GM12878 (cell line): ENCODE measurements around the gene CHD6. TPM values are rescaled to one million over a fixed set of nuclear protein-coding genes. Genes with fewer than 3 reads are reported as not detected.

Experiments
- ATAC-seq: fragments of 200-7000 bp; cut with Tn5 transposase; 3 replicates; pipeline ENCODE4 v1.9.1; 2020; ENCODE audit warnings: mild to moderate bottlenecking, moderate library complexity
- BruUV-seq: library from RNA; stranded (reverse); fragments of 400-500 nt; replicated peaks from 2 replicates; lab custom pipeline; 2021; lab: Mats Ljungman, UMichigan
- CTCF ChIA-PET: fragments of 300-600 bp; sonication (Branson Sonifier 250); formaldehyde crosslinking; extraction: SDS; loops from one replicate; lab custom pipeline; 2021; ENCODE audit warnings: inconsistent platforms; lab: Yijun Ruan, JAX
- POLR2A ChIA-PET: fragments of 350-600 bp; formaldehyde crosslinking; extraction: SDS; loops from one replicate; lab custom pipeline; 2021; ENCODE audit warnings: inconsistent platforms; lab: Charles Lee
- RAD21 ChIA-PET: fragments of 300-600 bp; sonication (Branson Sonifier 250); formaldehyde crosslinking; loops from one replicate; lab custom pipeline; 2023; ENCODE audit warnings: antibody characterized with exemption; ENCODE audit not compliant: unreplicated experiment; lab: Charles Lee
- SMC1A ChIA-PET: fragments of 300-600 bp; sonication (Branson Sonifier 250); formaldehyde crosslinking; loops from one replicate; lab custom pipeline; 2023; ENCODE audit not compliant: unreplicated experiment, uncharacterized antibody; lab: Charles Lee
- DNase-seq: peaks from one replicate; pipeline ENCODE4 v3.0.0-alpha.2; 2011; ENCODE audit warnings: low read depth, low spot score
- FAIRE-seq: peaks from 3 replicates; lab custom pipeline; 2011; peaks lifted over from hg19 to GRCh38; lab: Jason Lieb, UNC
- H2AFZ ChIP-seq: 2 replicates; pipeline ENCODE4 v1.6.0; 2011; ENCODE audit warnings: low read depth, low read length, control low read depth; ENCODE audit not compliant: control insufficient read depth
- H3K27ac ChIP-seq: 2 replicates; pipeline ENCODE4 v1.5.1; 2011; ENCODE audit warnings: control low read depth; ENCODE audit not compliant: control insufficient read depth, insufficient read depth
- H3K27me3 ChIP-seq, 2 experiments: replicated peaks in 1 of 2; 2 replicates each; pipeline versions ENCODE4 v1.6.0 to v1.6.1; 2011; ENCODE audit warnings: low read length in 1 of 2; ENCODE audit not compliant: control insufficient read depth in 2 of 2, insufficient read depth in 2 of 2
- H3K36me3 ChIP-seq, 2 experiments: 2 replicates each; pipeline ENCODE4 v1.5.1; 2011; ENCODE audit warnings: low read length in 1 of 2; ENCODE audit not compliant: control insufficient read depth in 2 of 2, insufficient read depth in 2 of 2
- H3K4me1 ChIP-seq: 2 replicates; pipeline ENCODE4 v1.6.1; 2011; ENCODE audit warnings: mild to moderate bottlenecking, low read length, moderate library complexity, mixed read lengths; ENCODE audit not compliant: control insufficient read depth, insufficient read depth
- H3K4me2 ChIP-seq: 2 replicates; pipeline ENCODE4 v1.6.0; 2011; ENCODE audit warnings: control low read depth; ENCODE audit not compliant: control insufficient read depth, insufficient read depth
- H3K4me3 ChIP-seq: fragments of 200-600 bp; sonication (generic); 2 replicates; pipeline ENCODE4 v1.5.1; 2016
- H3K79me2 ChIP-seq: 2 replicates; pipeline ENCODE4 v1.6.0; 2011; ENCODE audit warnings: low read length; ENCODE audit not compliant: control insufficient read depth, insufficient read depth
- H3K9ac ChIP-seq: 2 replicates; pipeline ENCODE4 v1.8.0; 2011; ENCODE audit warnings: low read length, control low read depth, mixed read lengths; ENCODE audit not compliant: control insufficient read depth, insufficient read depth
- H3K9me3 ChIP-seq: replicated peaks from 3 replicates; pipeline ENCODE4 v1.5.1; 2011; ENCODE audit warnings: mild to moderate bottlenecking, low read length; ENCODE audit not compliant: control insufficient read depth, insufficient read depth
- H4K20me1 ChIP-seq: 2 replicates; pipeline ENCODE4 v1.6.0; 2011; ENCODE audit not compliant: control insufficient read depth, insufficient read depth
- CREB1 ChIP-seq: IDR thresholded peaks from 2 replicates; pipeline ENCODE4 v1.6.1; 2012; ENCODE audit warnings: low read depth, mild to moderate bottlenecking, inconsistent platforms
- HSF1 ChIP-seq: fragments of 150-350 bp; IDR thresholded peaks from 2 replicates; pipeline ENCODE4 v1.6.1; 2014; ENCODE audit warnings: mild to moderate bottlenecking, low read depth, low read length
- IRF5 ChIP-seq: fragments of 450-650 bp; IDR thresholded peaks from 2 replicates; pipeline ENCODE4 v1.6.1; 2017; ENCODE audit warnings: borderline replicate concordance
- KDM1A ChIP-seq: fragments of 200-600 bp; sonication (generic); IDR thresholded peaks from 2 replicates; pipeline ENCODE4 v1.6.1; 2016; ENCODE audit warnings: borderline replicate concordance
- MEF2A ChIP-seq: IDR thresholded peaks from 2 replicates; pipeline ENCODE4 v1.6.1; 2011; ENCODE audit warnings: low read depth, mild to moderate bottlenecking, low read length, moderate library complexity; ENCODE audit not compliant: insufficient read depth
- MYC ChIP-seq: IDR thresholded peaks from 2 replicates; pipeline ENCODE4 v1.6.1; 2011; ENCODE audit warnings: mild to moderate bottlenecking, low read length, moderate library complexity, inconsistent platforms; ENCODE audit not compliant: insufficient read depth, insufficient replicate concordance, insufficient read length, severe bottlenecking
- NFIC ChIP-seq: IDR thresholded peaks from 2 replicates; pipeline ENCODE4 v1.6.1; 2012; ENCODE audit warnings: low read depth, mild to moderate bottlenecking, inconsistent platforms, low read length, moderate library complexity
- RFX5 ChIP-seq: IDR thresholded peaks from 2 replicates; pipeline ENCODE4 v1.6.1; 2011; ENCODE audit warnings: low read depth, low read length, improper control_type of control experiment
- ZBED1 ChIP-seq: IDR thresholded peaks from 2 replicates; pipeline ENCODE4 v1.6.1; 2016; ENCODE audit warnings: borderline replicate concordance
- ZNF687 ChIP-seq: fragments of 450-650 bp; IDR thresholded peaks from 2 replicates; pipeline ENCODE4 v1.6.1; 2017; ENCODE audit warnings: mild to moderate bottlenecking, moderate library complexity
- WGBS: methylation state at CpG from one replicate; pipeline ENCODE4 v1.1.6; 2016; ENCODE audit warnings: low lambda C conversion rate; ENCODE audit not compliant: insufficient replicate concordance, insufficient coverage; ENCODE audit errors: missing lambda C conversion rate; 5-methylcytosine and 5-hydroxymethylcytosine counted together
- in situ Hi-C: fragments of 300-500 bp; cut with MboI; formaldehyde crosslinking; loops from 9 replicates; pipeline ENCODE4 v1.14.3; 2018; ENCODE audit warnings: mixed read lengths
- intact Hi-C: fragments of 100-400 bp; cut with micrococcal nuclease; formaldehyde crosslinking; loops from one replicate; pipeline ENCODE4 v1.14.2; 2022; ENCODE audit not compliant: unreplicated experiment
- polyA plus RNA-seq, 11 experiments: library from polyadenylated mRNA; depleted of rRNA in 4 of 11; unstranded in 6 of 11; stranded (reverse) in 5 of 11; fragments of >200 nt; fragmentation: Nextera tagmentation in 4 of 11; fragmentation: Illumina TruSeq in 1 of 11; extraction: Ambion mirVana in 4 of 11; extraction: Trizol in 1 of 11; gene quantifications; 1 replicate in 1 of 11; 2 replicates in 10 of 11; pipeline versions ENCODE4 v1.2.1 to v1.2.3, GENCODE V29; 2011 to 2016; ENCODE audit warnings: inconsistent platforms in 2 of 11, missing spikeins in 2 of 11, low read depth in 1 of 11
- total RNA-seq, 4 experiments: library from RNA; depleted of rRNA in 3 of 4; stranded (reverse); fragments of >200 nt in 3 of 4; fragmentation: Illumina TruSeq in 1 of 4; extraction: Trizol in 1 of 4; gene quantifications; 2 replicates each; pipeline versions ENCODE4 v1.2.1 to v1.2.3, GENCODE V29; 2013 to 2021

Gene CHD6
- total and polyA plus RNA-seq, 10 of the 15 experiments (the other 5 are each of a cell fraction or from before 2014, with no cell fraction given), result 4.3 to 25.5 (median 17.1) TPM

- no peaks in the 10 kb centered on the region for H3K27me3 ChIP-seq
- no TSS peak for BruUV-seq
- no peaks in the 10 kb centered on the region for H3K36me3 ChIP-seq
- H2AFZ ChIP-seq, result no peak overlapping the region
- in situ Hi-C loops, result no loop called here
- no peak overlapping the region for H3K4me2 ChIP-seq
- intact Hi-C loops, result no loop called here
- H3K9ac ChIP-seq, result no peak overlapping the region
- no peak overlapping the region for H3K4me3 ChIP-seq
- H3K27ac ChIP-seq, result no peak overlapping the region
- H3K9me3 ChIP-seq, result peaks cover 3% of the 10 kb centered on the region
- RAD21 ChIA-PET, result no interaction called here
- SMC1A ChIA-PET, result interaction anchor here (1.1 kb wide), 2 partner anchors 13 to 16 kb away, joined by 3 to 6 read pairs; no protein-coding TSS in a partner anchor
- ATAC-seq, result no peak
- no peak for FAIRE-seq
- no peaks in the 10 kb centered on the region; the same call in none of the 2 replicates for H3K79me2 ChIP-seq
- POLR2A ChIA-PET, result no interaction called here
- DNase-seq, result no peak
- no peaks in the 10 kb centered on the region for H4K20me1 ChIP-seq
- CTCF ChIA-PET, result no interaction called here
- H3K4me1 ChIP-seq, result no peaks in the 10 kb centered on the region
- TF ChIP-seq ZBED1, result no peak
- TF ChIP-seq RFX5, result no peak
- WGBS, result 25% methylated on average over 3 of the region's 3 CpGs
These were observed 30.2 kb downstream of the CHD6 start for GRCh38 chr20:41587956-41588355.

- H3K4me3 ChIP-seq, result no peak overlapping the region
- CTCF ChIA-PET, result no interaction called here
- H3K27me3 ChIP-seq, result no peaks in the 10 kb centered on the region
- RAD21 ChIA-PET, result interaction anchor here (0.6 kb wide), 1 partner anchor 555 kb away, joined by 3 read pairs; no protein-coding TSS in a partner anchor
- no peak overlapping the region for H3K27ac ChIP-seq
- ATAC-seq (peak; percentile 41; the same call in 2 of the 3 replicates), DNase-seq (no peak), FAIRE-seq (no peak)
- WGBS, result 32% methylated on average over 2 of the region's 2 CpGs
- no peaks in the 10 kb centered on the region for H3K36me3 ChIP-seq
- H3K79me2 ChIP-seq, result no peaks in the 10 kb centered on the region; the same call in none of the 2 replicates
- H4K20me1 ChIP-seq, result no peaks in the 10 kb centered on the region
- H3K4me2 ChIP-seq, result no peak overlapping the region
- no peak overlapping the region for H3K9ac ChIP-seq
- intact Hi-C loops (no loop called here), in situ Hi-C loops (no loop called here)
- H3K9me3 ChIP-seq, result peaks cover 2% of the 10 kb centered on the region
- no peak overlapping the region for H2AFZ ChIP-seq
- no peaks in the 10 kb centered on the region for H3K4me1 ChIP-seq
- POLR2A ChIA-PET, result no interaction called here
- SMC1A ChIA-PET, result interaction anchor here (0.6 to 1.1 kb wide), 3 partner anchors 13 to 20 kb away, joined by 3 to 6 read pairs (median 3); no protein-coding TSS in a partner anchor
- BruUV-seq, result no TSS peak
- TF ChIP-seq KDM1A (no peak), MYC (no peak), CREB1 (peak; percentile 47; the same call in 1 of the 2 replicates), MEF2A (0 out of 2 replicates have a peak, but pooled peaks have one; percentile 51), IRF5 (no peak), NFIC (peak; percentile 26; the same call in 1 of the 2 replicates), ZNF687 (no peak), HSF1 (no peak)
These were observed 30.7 kb downstream of the CHD6 start for GRCh38 chr20:41587523-41587922.
